Glutamatergic neuron (in vitro differentiated cells): ENCODE measurements around the gene TRIM33. TPM values are rescaled to one million over a fixed set of nuclear protein-coding genes. Genes with fewer than 3 reads are reported as not detected.

Experiments
- DNase-seq: peaks from one replicate; pipeline ENCODE4 v3.0.0; 2022
- H3K27ac Mint-ChIP-seq: one replicate; pipeline ENCODE4 v1.8.0; 2020; ENCODE audit warnings: mild to moderate bottlenecking, mixed read lengths, inconsistent platforms; ENCODE audit not compliant: unreplicated experiment
- H3K27me3 Mint-ChIP-seq: one replicate; pipeline ENCODE4 v1.8.0; 2020; ENCODE audit warnings: mild to moderate bottlenecking, moderate library complexity, mixed read lengths, inconsistent platforms; ENCODE audit not compliant: unreplicated experiment
- H3K36me3 Mint-ChIP-seq: one replicate; pipeline ENCODE4 v1.8.0; 2020; ENCODE audit warnings: mild to moderate bottlenecking, mixed read lengths, inconsistent platforms; ENCODE audit not compliant: unreplicated experiment
- H3K4me1 Mint-ChIP-seq: one replicate; pipeline ENCODE4 v1.8.0; 2020; ENCODE audit warnings: mild to moderate bottlenecking, low read depth, mixed read lengths, inconsistent platforms; ENCODE audit not compliant: unreplicated experiment
- H3K4me3 Mint-ChIP-seq: one replicate; pipeline ENCODE4 v1.8.0; 2020; ENCODE audit warnings: mild to moderate bottlenecking, mixed read lengths, inconsistent platforms; ENCODE audit not compliant: unreplicated experiment
- H3K9me3 Mint-ChIP-seq: one replicate; pipeline ENCODE4 v1.8.0; 2020; ENCODE audit warnings: mild to moderate bottlenecking, moderate library complexity, mixed read lengths, inconsistent platforms; ENCODE audit not compliant: unreplicated experiment
- total RNA-seq: library from RNA; stranded (reverse); fragmentation: NEBNext Ultra II Directional; extraction: Animal tissue kit (Norgen Biotek cat#: 25700); gene quantifications from one replicate; pipeline ENCODE4 v1.2.1, GENCODE V29; 2021; ENCODE audit not compliant: unreplicated experiment
- TF ChIP-seq, protein P1 (sequence below): fragments of 200-600 bp; sonication (generic); IDR thresholded peaks from one replicate; pipeline ENCODE4 v1.5.0; 2021; ENCODE audit not compliant: partially characterized antibody, unreplicated experiment

TRIM33 gene
- total RNA-seq, 1 donor from 2014 or later, result 69.3 TPM

GRCh38 chr1:114545315-114545714 lies 34.3 kb upstream of the TRIM33 start:
- DNase-seq, result no peak
- Mint-ChIP-seq H3K4me1 (no peaks in the 10 kb centered on the region), H3K27me3 (peaks cover 2% of the 10 kb centered on the region), H3K4me3 (no peak overlapping the region), H3K9me3 (peaks cover 2% of the 10 kb centered on the region), H3K36me3 (no peaks in the 10 kb centered on the region), H3K27ac (no peak overlapping the region)
- TF ChIP-seq, protein P1, sequence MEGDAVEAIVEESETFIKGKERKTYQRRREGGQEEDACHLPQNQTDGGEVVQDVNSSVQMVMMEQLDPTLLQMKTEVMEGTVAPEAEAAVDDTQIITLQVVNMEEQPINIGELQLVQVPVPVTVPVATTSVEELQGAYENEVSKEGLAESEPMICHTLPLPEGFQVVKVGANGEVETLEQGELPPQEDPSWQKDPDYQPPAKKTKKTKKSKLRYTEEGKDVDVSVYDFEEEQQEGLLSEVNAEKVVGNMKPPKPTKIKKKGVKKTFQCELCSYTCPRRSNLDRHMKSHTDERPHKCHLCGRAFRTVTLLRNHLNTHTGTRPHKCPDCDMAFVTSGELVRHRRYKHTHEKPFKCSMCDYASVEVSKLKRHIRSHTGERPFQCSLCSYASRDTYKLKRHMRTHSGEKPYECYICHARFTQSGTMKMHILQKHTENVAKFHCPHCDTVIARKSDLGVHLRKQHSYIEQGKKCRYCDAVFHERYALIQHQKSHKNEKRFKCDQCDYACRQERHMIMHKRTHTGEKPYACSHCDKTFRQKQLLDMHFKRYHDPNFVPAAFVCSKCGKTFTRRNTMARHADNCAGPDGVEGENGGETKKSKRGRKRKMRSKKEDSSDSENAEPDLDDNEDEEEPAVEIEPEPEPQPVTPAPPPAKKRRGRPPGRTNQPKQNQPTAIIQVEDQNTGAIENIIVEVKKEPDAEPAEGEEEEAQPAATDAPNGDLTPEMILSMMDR, result no peak

DNA sequence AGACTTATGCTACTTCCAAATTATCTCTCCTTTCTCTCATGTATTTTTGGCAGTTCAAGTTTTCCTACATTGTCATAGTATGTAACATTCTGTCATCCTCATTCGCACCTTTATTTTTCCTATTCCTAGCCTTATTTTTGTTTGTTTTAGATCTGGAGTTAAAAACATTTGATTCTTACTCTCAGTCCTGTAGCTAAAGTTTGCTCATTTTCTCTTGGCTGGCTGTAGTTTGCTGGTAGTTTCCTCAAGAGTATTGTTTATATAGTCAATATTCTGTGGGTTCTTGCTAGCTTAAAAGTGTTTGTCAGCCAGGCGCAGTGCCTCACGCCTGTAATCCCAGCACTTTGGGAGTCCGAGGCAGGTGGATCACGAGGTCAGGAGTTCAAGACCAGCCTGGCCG lies 29.8 kb upstream of the TRIM33 start:
- TF ChIP-seq, protein P1, result no peak
- DNase-seq, result no peak

DNA sequence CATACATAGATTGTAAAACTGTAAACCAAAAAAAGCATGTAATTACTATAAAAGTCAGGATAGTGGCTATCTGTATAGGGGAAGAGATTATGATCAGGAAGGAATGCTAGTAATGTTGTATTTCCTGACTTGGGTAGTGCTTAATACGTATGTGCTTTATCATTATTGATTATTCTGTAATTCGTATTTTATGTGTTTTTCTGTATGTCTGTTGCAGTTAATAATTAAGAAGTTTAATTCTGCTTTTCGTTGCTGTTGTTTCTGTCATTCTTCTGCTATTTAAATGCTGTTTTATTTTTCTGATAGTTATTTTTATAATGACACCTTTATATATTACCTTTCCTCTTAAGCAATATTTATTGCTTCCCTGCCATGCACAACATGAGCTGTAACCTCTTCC lies 29.3 kb upstream of the TRIM33 start:
- TF ChIP-seq, protein P1, result no peak
- no peak for DNase-seq
- Mint-ChIP-seq H3K9me3 (peaks cover 5% of the 10 kb centered on the region), H3K4me1 (no peaks in the 10 kb centered on the region), H3K27me3 (peaks cover 4% of the 10 kb centered on the region), H3K36me3 (peaks cover 5% of the 10 kb centered on the region), H3K4me3 (no peak overlapping the region), H3K27ac (no peak overlapping the region)

More for the DNA sequence above, 29.8 kb upstream of the TRIM33 start:
- Mint-ChIP-seq H3K36me3 (peaks cover 5% of the 10 kb centered on the region), H3K4me1 (no peaks in the 10 kb centered on the region), H3K4me3 (no peak overlapping the region), H3K27me3 (peaks cover 4% of the 10 kb centered on the region), H3K9me3 (peaks cover 5% of the 10 kb centered on the region), H3K27ac (no peak overlapping the region)

- Mint-ChIP-seq H3K9me3 (peaks cover 5% of the 10 kb centered on the region), H3K27me3 (peaks cover 3% of the 10 kb centered on the region), H3K4me1 (no peaks in the 10 kb centered on the region), H3K36me3 (peaks cover 5% of the 10 kb centered on the region), H3K4me3 (no peak overlapping the region), H3K27ac (no peak overlapping the region)
- DNase-seq, result no peak
- TF ChIP-seq, protein P1, result no peak
These were observed 25.0 kb upstream of the TRIM33 start for GRCh38 chr1:114536043-114536442.

DNA sequence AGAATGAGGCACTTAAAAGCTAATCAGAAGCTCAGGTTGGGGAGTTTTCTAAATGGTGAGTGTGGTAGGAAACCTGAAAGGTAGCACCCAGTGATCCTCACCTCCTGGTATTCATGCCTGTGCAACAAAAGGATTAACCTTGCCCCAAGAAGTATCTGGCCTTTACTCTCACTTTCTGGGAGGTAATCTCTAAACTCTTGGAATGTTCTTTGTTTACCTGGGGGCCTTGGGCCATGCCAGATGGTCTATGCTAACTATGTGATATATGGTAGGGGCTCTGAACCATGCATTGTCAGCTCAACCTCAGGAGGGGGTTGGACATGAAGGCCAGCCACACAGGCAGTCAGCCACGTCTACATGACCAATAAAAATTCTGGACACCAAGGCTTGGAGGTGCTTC lies 24.4 kb upstream of the TRIM33 start:
- H3K4me3 Mint-ChIP-seq, result no peak overlapping the region
- peaks cover 5% of the 10 kb centered on the region for H3K36me3 Mint-ChIP-seq
- H3K27ac Mint-ChIP-seq, result no peak overlapping the region
- H3K4me1 Mint-ChIP-seq, result no peaks in the 10 kb centered on the region
- TF ChIP-seq, protein P1, result no peak
- DNase-seq, result no peak
- peaks cover 3% of the 10 kb centered on the region for H3K27me3 Mint-ChIP-seq
- H3K9me3 Mint-ChIP-seq, result peaks cover 6% of the 10 kb centered on the region
